Gastroesophageal sphincter (tissue), 4 donors: ENCODE results near the gene ACOT12. TPM values are rescaled to one million over a fixed set of nuclear protein-coding genes. Genes with fewer than 3 reads are reported as not detected.
"Not testable (repeated sequence)": the region's sequence is repeated elsewhere in the genome, so short reads cannot be mapped to it uniquely, and the experiment has no call there.

Experiments used
- ATAC-seq: fragments of 150-250 bp; one replicate; pipeline ENCODE4 v1.9.1; 2016; ENCODE audit warnings: mild to moderate bottlenecking, moderate library complexity
- H3K27ac ChIP-seq, 4 donors: fragments of 200-600 bp; sonication (generic) in 3 of 4; 1 replicate in 3 of 4; 2 replicates in 1 of 4; pipeline ENCODE4 v1.5.1; 2016 to 2019
- H3K27me3 ChIP-seq: fragments of 200-600 bp; sonication (generic); one replicate; pipeline ENCODE4 v1.5.1; 2019
- H3K36me3 ChIP-seq, 2 donors: fragments of 200-600 bp; sonication (generic); one replicate each; pipeline ENCODE4 v1.5.1; 2019; ENCODE audit warnings: control low read depth in 1 of 2
- H3K4me1 ChIP-seq, 3 donors: fragments of 200-600 bp; sonication (generic); 1 replicate in 2 of 3; 2 replicates in 1 of 3; pipeline ENCODE4 v1.5.1; 2016 to 2019; ENCODE audit warnings: control low read depth in 2 of 3
- H3K4me3 ChIP-seq, 2 donors: fragments of 200-600 bp; sonication (generic); one replicate each; pipeline ENCODE4 v1.5.1; 2019; ENCODE audit warnings: mild to moderate bottlenecking in 1 of 2, moderate library complexity in 1 of 2
- H3K9me3 ChIP-seq, 3 donors: fragments of 200-600 bp; sonication (generic); one replicate each; pipeline ENCODE4 v1.5.1; 2017 to 2019; ENCODE audit warnings: control low read depth in 2 of 3
- CTCF ChIP-seq, 4 experiments: fragments of 200-600 bp in 2 of 4; fragments of 450-650 bp in 2 of 4; sonication (generic) in 1 of 4; IDR thresholded peaks; one replicate each; pipeline ENCODE4 v1.5.1; 2017 to 2019; ENCODE audit warnings: antibody characterized with exemption in 4 of 4, mild to moderate bottlenecking in 2 of 4, moderate library complexity in 2 of 4
- EP300 ChIP-seq: sonication (generic); formaldehyde crosslinking; IDR thresholded peaks from one replicate; pipeline ENCODE4 v1.6.1; 2017; ENCODE audit warnings: antibody characterized with exemption, mild to moderate bottlenecking
- POLR2A ChIP-seq, 2 donors: fragments of 450-650 bp; IDR thresholded peaks; one replicate each; pipeline ENCODE4 v1.6.1; 2017; ENCODE audit warnings: antibody characterized with exemption in 2 of 2, mild to moderate bottlenecking in 2 of 2, moderate library complexity in 1 of 2
- POLR2AphosphoS5 ChIP-seq: sonication (generic); formaldehyde crosslinking; IDR thresholded peaks from one replicate; pipeline ENCODE4 v1.6.1; 2017; ENCODE audit warnings: antibody characterized with exemption
- WGBS, 2 donors: methylation state at CpG; one replicate each; pipeline ENCODE4 v1.1.5; 2018; ENCODE audit warnings: low coverage in 1 of 2; 5-methylcytosine and 5-hydroxymethylcytosine counted together
- total RNA-seq, 4 donors: library from RNA; depleted of rRNA; stranded (reverse); fragments of >200 nt; gene quantifications; one replicate each; pipeline ENCODE4 v1.1.0, GENCODE V29; 2016

ACOT12 gene
- total RNA-seq, 4 donors from 2014 or later = not detected

- H3K27ac ChIP-seq = peak within 1 kb of the TSS; percentile 81 to 94 (median 89)
- peaks cover 0 to 60% (median 14%) of the 10 kb centered on the region in 3 donors for H3K4me1 ChIP-seq
- peaks cover 0 to 11% of the 10 kb centered on the region in 2 donors for H3K36me3 ChIP-seq
- 0% methylated on average over 16 to 18 of the region's 54 CpGs for WGBS, 2 donors
- peak; percentile 88 for TF ChIP-seq POLR2AphosphoS5
- peak; percentile 71 to 79 for TF ChIP-seq POLR2A (IDR thresholded peaks at IDR 0.05)
- TF ChIP-seq EP300 = no peak
- peak in 2 of 4 experiments; percentile 28 to 50 for TF ChIP-seq CTCF (IDR thresholded peaks at IDR 0.05)
- no peaks in the 10 kb centered on the region for H3K9me3 ChIP-seq
- no peaks in the 10 kb centered on the region for H3K27me3 ChIP-seq
- ATAC-seq = peak; percentile 99
- H3K4me3 ChIP-seq = peak within 1 kb of the TSS; percentile 80 to 84
Measured at GRCh38 chr5:81301271-81302015, 92.5 kb downstream of the ACOT12 start, which contains the start of gene ZCCHC9. ZCCHC9 (plus strand) TSS chr5:81301587; CDS start chr5:81304758, 3,171 bp downstream.

DNA sequence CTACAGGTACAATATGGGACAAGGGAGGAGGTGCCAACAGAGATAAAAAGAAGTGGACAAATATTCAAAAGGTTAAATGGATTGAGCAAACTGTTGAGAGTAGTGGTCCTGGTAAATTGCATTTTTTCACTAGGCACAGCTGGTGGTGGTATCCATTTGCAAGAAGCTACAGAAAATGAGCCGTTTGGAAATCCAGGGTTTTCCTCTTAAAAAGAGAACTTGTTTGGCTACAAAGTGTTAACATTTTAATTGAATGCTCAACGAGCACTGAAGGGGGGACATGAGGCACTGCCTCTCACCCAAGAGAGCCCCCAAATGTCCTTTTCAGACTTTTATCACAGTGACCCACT is 93.0 kb downstream of the ACOT12 start:
- H3K9me3 ChIP-seq = no peaks in the 10 kb centered on the region
- no peak for ATAC-seq
- peak overlapping the region; percentile 80 to 84 for H3K4me3 ChIP-seq
- peak overlapping the region; percentile 81 to 94 (median 89) for H3K27ac ChIP-seq
- H3K36me3 ChIP-seq = peaks cover 0 to 11% of the 10 kb centered on the region in 2 donors
- TF ChIP-seq EP300 = no peak
- TF ChIP-seq POLR2A (IDR thresholded peaks at IDR 0.05) = no peak
- no peak for TF ChIP-seq POLR2AphosphoS5
- no peaks in the 10 kb centered on the region for H3K27me3 ChIP-seq
- H3K4me1 ChIP-seq = peaks cover 0 to 58% (median 14%) of the 10 kb centered on the region in 3 donors
- WGBS, 2 donors = 0% methylated on average over 2 of the region's 2 CpGs

DNA sequence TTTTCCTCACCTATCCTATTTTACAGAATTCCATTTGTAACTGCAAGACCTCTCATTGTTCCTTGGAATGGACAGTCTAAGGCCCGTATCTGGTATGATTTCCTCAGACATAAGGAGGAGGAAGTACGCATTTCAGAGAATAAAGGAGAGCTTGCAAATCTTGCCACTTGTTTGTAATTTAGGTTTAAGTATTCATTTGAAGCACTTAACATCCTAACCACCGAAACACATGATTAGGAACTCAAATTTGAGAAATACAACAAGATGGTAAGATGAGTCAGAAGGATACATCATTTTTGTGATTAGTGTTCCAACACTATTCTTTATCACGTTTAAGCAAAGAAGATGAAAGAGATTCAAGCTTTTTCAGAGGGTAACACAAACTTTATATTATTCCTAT is 96.4 kb downstream of the ACOT12 start:
- H3K27me3 ChIP-seq = no peaks in the 10 kb centered on the region
- H3K27ac ChIP-seq = no peak overlapping the region
- H3K4me1 ChIP-seq = peaks cover 0 to 35% (median 13%) of the 10 kb centered on the region in 3 donors
- H3K9me3 ChIP-seq = peaks cover 0 to 4% (median 0%) of the 10 kb centered on the region in 3 donors
- peaks cover 0 to 10% of the 10 kb centered on the region in 2 donors for H3K36me3 ChIP-seq
- TF ChIP-seq POLR2A (IDR thresholded peaks at IDR 0.05) = no peak
- no peak for TF ChIP-seq CTCF (IDR thresholded peaks at IDR 0.05)
- no peak for TF ChIP-seq EP300
- TF ChIP-seq POLR2AphosphoS5 = no peak
- ATAC-seq = no peak
- 72 to 80% methylated on average over 4 of the region's 4 CpGs for WGBS, 2 donors
- no peak overlapping the region for H3K4me3 ChIP-seq

- H3K4me1 ChIP-seq, H3K27ac ChIP-seq, H3K4me3 ChIP-seq, H3K27me3 ChIP-seq, ATAC-seq: not testable (repeated sequence)
- 97 to 100% methylated on average over 2 to 5 of the region's 5 CpGs for WGBS, 2 donors
- Histone ChIP-seq H3K9me3 (peaks cover 0 to 14% (median 0%) of the 10 kb centered on the region in 3 donors), H3K36me3 (peaks cover 0 to 12% of the 10 kb centered on the region in 2 donors)
Measured at GRCh38 chr5:81294021-81294420, 99.9 kb downstream of the ACOT12 start.

DNA sequence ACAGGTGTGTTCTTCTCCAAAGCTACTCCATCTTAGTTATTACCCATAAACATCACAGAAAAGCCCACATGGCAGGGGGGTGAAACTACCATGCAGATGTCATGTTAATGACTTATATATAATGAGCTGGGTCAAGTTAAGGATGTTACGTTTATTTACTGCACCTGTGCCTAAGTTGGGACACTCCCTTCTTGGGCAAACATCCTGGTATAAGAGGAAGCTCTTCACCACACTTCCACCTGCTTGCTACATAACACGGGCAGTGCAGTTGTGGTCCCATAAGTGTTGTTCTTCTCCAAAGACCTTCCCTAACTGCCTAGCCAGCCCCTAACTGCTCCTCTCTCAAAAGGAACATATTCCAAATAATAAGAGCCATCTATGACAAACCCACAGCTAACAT is 101.8 kb downstream of the ACOT12 start:
- Histone ChIP-seq H3K36me3 (peaks cover 0 to 12% of the 10 kb centered on the region in 2 donors), H3K4me3 (no peak overlapping the region), H3K27ac (no peak overlapping the region), H3K9me3 (peaks cover 0 to 14% (median 0%) of the 10 kb centered on the region in 3 donors), H3K27me3 (no peaks in the 10 kb centered on the region), H3K4me1 (peaks cover 0 to 4% (median 0%) of the 10 kb centered on the region in 3 donors)
- no peak for TF ChIP-seq CTCF (IDR thresholded peaks at IDR 0.05)
- no peak for TF ChIP-seq EP300
- TF ChIP-seq POLR2A (IDR thresholded peaks at IDR 0.05) = no peak
- no peak for TF ChIP-seq POLR2AphosphoS5
- ATAC-seq = no peak
- 100% methylated on average over 1 to 2 of the region's 2 CpGs for WGBS, 2 donors

DNA sequence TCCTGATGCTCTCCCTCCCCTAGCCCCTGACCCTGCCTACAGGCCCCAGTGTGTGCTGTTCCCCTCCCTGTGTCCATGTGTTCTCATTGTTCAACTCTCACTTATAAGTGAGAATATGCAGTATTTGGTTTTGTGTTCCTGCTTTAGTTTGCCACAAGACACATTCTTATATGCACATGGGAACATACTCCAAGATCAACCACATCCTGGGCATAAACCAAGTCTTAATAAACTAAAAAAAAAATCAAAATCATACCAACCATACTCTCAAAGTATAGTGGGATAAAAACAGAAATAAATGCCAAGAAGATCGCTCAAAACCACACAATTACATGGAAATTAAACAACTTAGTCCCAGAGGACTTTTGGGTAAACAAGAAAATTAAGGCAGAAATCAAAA is 103.8 kb downstream of the ACOT12 start:
- ATAC-seq = no peak
- Histone ChIP-seq H3K27me3 (no peaks in the 10 kb centered on the region), H3K27ac (no peak overlapping the region), H3K36me3 (peaks cover 0 to 12% of the 10 kb centered on the region in 2 donors), H3K4me1 (peaks cover 0 to 4% (median 0%) of the 10 kb centered on the region in 3 donors), H3K9me3 (peaks cover 0 to 14% (median 0%) of the 10 kb centered on the region in 3 donors), H3K4me3 (no peak overlapping the region)
- TF ChIP-seq POLR2A (IDR thresholded peaks at IDR 0.05) = no peak
- TF ChIP-seq POLR2AphosphoS5 = no peak
- TF ChIP-seq EP300 = no peak
- no peak for TF ChIP-seq CTCF (IDR thresholded peaks at IDR 0.05)
- WGBS, 2 donors = 83 to 100% methylated on average over 1 of the region's 1 CpG
